Muscle of leg (tissue), 11 donors: ENCODE data around the gene BOLA2B. TPM values are rescaled to one million over a fixed set of nuclear protein-coding genes. Genes with fewer than 3 reads are reported as not detected.
A peak's percentile ranks its signal among the peaks of the same experiment; 100 is the strongest.
"Not testable (repeated sequence)": the region's sequence is repeated elsewhere in the genome, so short reads cannot be mapped to it uniquely, and the experiment has no call there.

Experiments
- DNase-seq: peaks from one replicate; pipeline ENCODE4 v3.0.0; 2013
- H3K27ac ChIP-seq: one replicate; pipeline ENCODE4 v1.5.1; 2013; ENCODE audit warnings: mild to moderate bottlenecking, low read length, control low read depth
- H3K27me3 ChIP-seq: one replicate; pipeline ENCODE4 v1.6.1; 2013; ENCODE audit warnings: low read length; ENCODE audit not compliant: control insufficient read depth, insufficient read depth
- H3K36me3 ChIP-seq: one replicate; pipeline ENCODE4 v1.6.1; 2013; ENCODE audit warnings: low read length; ENCODE audit not compliant: control insufficient read depth, insufficient read depth
- H3K4me1 ChIP-seq: one replicate; pipeline ENCODE4 v1.6.1; 2013; ENCODE audit warnings: low read length; ENCODE audit not compliant: control insufficient read depth, insufficient read depth
- H3K4me3 ChIP-seq: one replicate; pipeline ENCODE4 v1.5.1; 2013; ENCODE audit warnings: low read length, control low read depth
- H3K9me3 ChIP-seq: replicated peaks from 2 replicates; pipeline ENCODE4 v1.6.1; 2013; ENCODE audit warnings: low read depth, low read length; ENCODE audit not compliant: control insufficient read depth
- WGBS: methylation state at CpG from one replicate; pipeline ENCODE4 v1.1.5; 2013; ENCODE audit warnings: missing lambda C conversion rate; ENCODE audit not compliant: insufficient coverage; 5-methylcytosine and 5-hydroxymethylcytosine counted together
- polyA plus RNA-seq, 8 donors: library from polyadenylated mRNA; unstranded; fragments of 120-200 nt; gene quantifications; one replicate each; pipeline versions ENCODE4 v1.2.1 to v1.2.3, GENCODE V29; 2013; ENCODE audit warnings: inconsistent platforms in 1 of 8, low replicate concordance in 1 of 8; ENCODE audit not compliant: insufficient read length in 8 of 8, insufficient read depth in 1 of 8
- total RNA-seq: library from RNA; stranded (reverse); fragments of 120-200 nt; gene quantifications from one replicate; pipeline ENCODE4 v1.2.4, GENCODE V29; 2013

Gene BOLA2B
- total and polyA plus RNA-seq, 9 donors = 24.0 to 81.7 (median 30.7) TPM

DNA sequence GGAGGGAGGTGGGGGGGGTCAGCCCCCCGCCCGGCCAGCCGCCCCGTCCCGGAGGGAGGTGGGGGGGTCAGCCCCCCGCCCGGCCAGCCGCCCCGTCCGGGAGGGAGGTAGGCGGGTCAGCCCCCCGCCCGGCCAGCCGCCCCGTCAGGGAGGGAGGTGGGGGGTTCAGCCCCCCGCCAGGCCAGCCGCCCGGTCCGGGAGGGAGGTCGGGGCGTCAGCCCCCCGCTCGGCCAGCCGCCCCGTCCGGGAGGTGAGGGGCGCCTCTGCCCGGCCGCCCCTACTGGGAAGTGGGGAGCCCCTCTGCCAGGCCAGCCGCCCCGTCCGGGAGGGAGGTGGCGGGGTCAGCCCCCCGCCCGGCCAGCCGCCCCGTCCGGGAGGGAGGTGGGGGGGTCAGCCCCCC lies 24.1 kb downstream of the BOLA2B start:
- not testable (repeated sequence) for H3K4me3 ChIP-seq, H3K4me1 ChIP-seq, H3K36me3 ChIP-seq, DNase-seq, H3K9me3 ChIP-seq, H3K27ac ChIP-seq, H3K27me3 ChIP-seq
- WGBS = 90% methylated on average over 15 of the region's 38 CpGs

DNA sequence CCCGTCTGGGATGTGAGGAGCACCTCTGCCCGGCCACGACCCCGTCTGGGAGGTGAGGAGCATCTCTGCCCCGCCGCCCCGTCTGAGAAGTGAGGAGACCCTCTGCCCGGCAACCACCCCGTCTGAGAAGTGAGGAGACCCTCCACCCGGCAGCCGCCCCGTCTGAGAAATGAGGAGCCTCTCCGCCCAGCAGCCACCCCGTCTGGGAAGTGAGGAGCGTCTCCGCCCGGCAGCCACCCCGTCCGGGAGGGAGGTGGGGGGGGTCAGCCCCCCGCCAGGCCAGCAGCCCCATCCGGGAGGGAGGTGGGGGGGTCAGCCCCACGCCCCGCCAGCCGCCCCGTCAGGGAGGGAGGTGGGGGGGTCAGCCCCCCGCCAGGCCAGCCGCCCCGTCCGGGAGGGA lies 24.7 kb downstream of the BOLA2B start:
- not testable (repeated sequence) for H3K27ac ChIP-seq, H3K9me3 ChIP-seq, H3K4me3 ChIP-seq, H3K4me1 ChIP-seq, DNase-seq, H3K36me3 ChIP-seq, H3K27me3 ChIP-seq
- WGBS = no CpG with 5 or more reads among the region's 29 CpGs

- Histone ChIP-seq H3K4me1 (no peaks in the 10 kb centered on the region), H3K9me3 (no peaks in the 10 kb centered on the region), H3K36me3 (no peaks in the 10 kb centered on the region), H3K27ac (no peak overlapping the region), H3K4me3 (no peak overlapping the region), H3K27me3 (no peaks in the 10 kb centered on the region)
- DNase-seq = peak; percentile 68
- 100% methylated on average over 1 of the region's 11 CpGs for WGBS
These were observed 27.1 kb downstream of the BOLA2B start for GRCh38 chr16:30166202-30166902.

- H3K4me1 ChIP-seq = no peaks in the 10 kb centered on the region
- no peak for DNase-seq
- no peaks in the 10 kb centered on the region for H3K27me3 ChIP-seq
- WGBS = 50% methylated on average over 1 of the region's 3 CpGs
- H3K4me3 ChIP-seq = no peak overlapping the region
- H3K9me3 ChIP-seq = no peaks in the 10 kb centered on the region
- no peak overlapping the region for H3K27ac ChIP-seq
- no peaks in the 10 kb centered on the region for H3K36me3 ChIP-seq
These were observed 29.9 kb downstream of the BOLA2B start for GRCh38 chr16:30163538-30163937.

DNA sequence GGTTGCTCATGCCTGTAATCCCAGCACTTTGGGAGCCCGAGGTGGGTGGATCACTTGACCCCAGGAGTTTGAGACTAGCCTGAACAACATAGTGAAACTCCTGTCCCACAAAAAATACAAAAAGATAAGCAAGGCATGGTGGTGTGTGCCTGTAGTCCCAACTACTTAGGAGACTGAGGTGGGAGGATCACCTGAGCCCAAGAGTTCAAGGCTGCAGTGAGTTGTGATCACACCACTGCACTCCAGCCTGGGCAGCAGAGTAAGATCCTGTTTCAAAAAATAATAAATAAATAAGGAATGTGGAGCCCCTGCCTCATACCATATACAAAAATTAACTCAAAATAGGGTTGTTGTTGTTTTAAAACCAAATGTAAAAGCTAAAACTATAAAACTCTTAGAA lies 36.3 kb downstream of the BOLA2B start:
- no peak for DNase-seq
- H3K4me3 ChIP-seq = no peak overlapping the region
- no peaks in the 10 kb centered on the region for H3K9me3 ChIP-seq
- no CpG with 5 or more reads among the region's 1 CpG for WGBS
- no peaks in the 10 kb centered on the region for H3K27me3 ChIP-seq
- no peak overlapping the region for H3K27ac ChIP-seq
- no peaks in the 10 kb centered on the region for H3K4me1 ChIP-seq
- no peaks in the 10 kb centered on the region for H3K36me3 ChIP-seq

DNA sequence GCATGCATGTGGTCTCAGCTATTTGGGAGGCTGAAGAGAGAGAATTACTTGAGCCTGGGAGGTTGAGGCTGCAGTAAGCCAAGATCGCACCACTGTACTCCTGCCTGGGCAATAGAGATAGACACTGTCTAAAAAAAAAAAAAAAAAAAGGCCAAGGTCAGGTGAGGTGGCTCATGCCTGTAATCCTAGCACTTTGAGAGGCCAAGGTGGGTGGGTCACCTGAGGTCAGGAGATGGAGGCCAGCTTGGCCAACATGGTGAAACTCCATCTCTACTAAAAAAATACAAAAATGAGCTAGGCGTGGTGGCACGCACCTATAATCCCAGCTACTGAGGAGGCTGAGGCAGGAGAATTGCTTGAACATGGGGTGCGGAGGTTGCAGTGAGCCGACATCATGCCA lies 38.3 kb downstream of the BOLA2B start:
- H3K9me3 ChIP-seq = no peaks in the 10 kb centered on the region
- no peak overlapping the region for H3K27ac ChIP-seq
- H3K36me3 ChIP-seq = no peaks in the 10 kb centered on the region
- 100% methylated on average over 1 of the region's 5 CpGs for whole genome bisulfite sequencing
- H3K4me1 ChIP-seq = no peaks in the 10 kb centered on the region
- no peaks in the 10 kb centered on the region for H3K27me3 ChIP-seq
- no peak overlapping the region for H3K4me3 ChIP-seq
- no peak for DNase-seq

DNA sequence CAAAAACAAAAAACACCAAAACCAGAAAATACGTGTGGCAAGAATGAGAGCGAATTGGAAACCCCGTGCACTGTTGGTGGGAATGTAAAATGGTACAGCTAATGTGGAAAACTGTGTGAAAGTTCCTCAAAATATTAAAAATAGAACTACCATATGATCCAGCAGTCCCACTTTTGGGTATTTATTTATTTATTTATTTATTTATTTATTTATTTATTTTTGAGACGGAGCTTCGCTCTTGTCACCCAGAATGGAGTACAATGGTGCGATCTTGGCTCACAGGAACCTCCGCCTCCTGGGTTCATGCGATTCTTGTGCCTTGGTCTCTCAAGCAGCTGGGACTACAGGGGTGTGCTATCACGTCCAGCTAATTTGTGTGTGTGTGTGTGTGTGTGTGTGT lies 40.9 kb downstream of the BOLA2B start:
- WGBS = 93% methylated on average over 3 of the region's 9 CpGs
- H3K4me3 ChIP-seq = no peak overlapping the region

DNA sequence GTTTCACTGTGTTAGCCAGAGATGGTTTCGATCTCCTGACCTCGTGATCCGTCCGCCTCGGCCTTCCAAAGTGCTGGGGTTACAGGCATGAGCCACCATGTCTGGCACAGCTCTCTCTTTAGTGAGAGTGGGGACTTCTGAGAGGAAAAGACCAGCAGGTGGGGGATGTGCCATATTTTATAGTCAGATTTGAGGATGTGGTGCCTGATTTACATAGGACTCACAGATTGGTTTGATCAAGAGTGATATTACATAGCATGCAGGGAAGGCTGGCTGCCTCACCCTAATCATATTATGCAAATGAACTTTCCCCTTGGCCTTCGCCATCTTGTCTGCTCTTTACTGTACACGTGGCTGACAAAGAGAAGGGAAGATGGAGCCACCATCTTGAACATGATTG lies 42.4 kb downstream of the BOLA2B start:
- Histone ChIP-seq H3K36me3 (no peaks in the 10 kb centered on the region), H3K27me3 (no peaks in the 10 kb centered on the region), H3K4me1 (no peaks in the 10 kb centered on the region), H3K27ac (no peak overlapping the region), H3K9me3 (peaks cover 5% of the 10 kb centered on the region), H3K4me3 (no peak overlapping the region)
- DNase-seq = no peak
- 78% methylated on average over 6 of the region's 7 CpGs for WGBS

More for the DNA sequence above, 40.9 kb downstream of the BOLA2B start:
- Histone ChIP-seq H3K36me3 (no peaks in the 10 kb centered on the region), H3K9me3 (peaks cover 5% of the 10 kb centered on the region), H3K27me3 (no peaks in the 10 kb centered on the region), H3K27ac (no peak overlapping the region), H3K4me1 (no peaks in the 10 kb centered on the region)
- no peak for DNase-seq

DNA sequence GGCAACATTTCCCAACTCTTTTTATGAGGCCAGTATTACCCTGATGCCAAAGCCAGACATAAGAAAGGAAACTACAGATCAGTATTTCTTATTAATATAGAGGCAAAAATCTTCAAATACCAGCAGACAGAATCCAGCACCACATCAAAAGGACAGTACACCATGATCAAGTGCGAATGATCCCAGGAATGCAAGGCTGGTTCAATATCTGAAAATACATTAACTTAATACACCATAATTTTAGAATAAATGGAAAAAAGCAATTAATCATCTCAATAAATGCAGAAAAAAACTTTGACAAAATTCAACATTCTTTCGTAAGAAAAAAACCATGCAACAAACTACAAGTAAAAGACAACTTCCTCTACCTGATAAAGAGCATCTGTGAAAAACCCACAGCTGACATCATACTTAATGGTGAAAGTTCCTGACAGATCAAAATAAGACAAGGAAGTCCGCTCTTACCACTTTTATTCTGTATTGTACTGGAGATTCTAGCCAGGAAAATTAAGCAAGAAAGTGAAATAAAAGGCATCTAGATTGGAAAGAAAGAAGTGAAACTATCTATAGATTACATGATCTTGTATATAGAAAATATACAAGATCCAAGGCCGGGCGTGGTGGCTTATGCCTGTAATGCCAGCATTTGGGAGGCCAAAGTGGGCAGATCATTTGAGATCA lies 44.1 kb downstream of the BOLA2B start:
- Histone ChIP-seq H3K27me3 (no peaks in the 10 kb centered on the region), H3K9me3 (peaks cover 5% of the 10 kb centered on the region), H3K4me3 (no peak overlapping the region), H3K36me3 (no peaks in the 10 kb centered on the region), H3K4me1 (no peaks in the 10 kb centered on the region), H3K27ac (no peak overlapping the region)
- no CpG with 5 or more reads among the region's 5 CpGs for WGBS
- DNase-seq = peak; percentile 7

DNA sequence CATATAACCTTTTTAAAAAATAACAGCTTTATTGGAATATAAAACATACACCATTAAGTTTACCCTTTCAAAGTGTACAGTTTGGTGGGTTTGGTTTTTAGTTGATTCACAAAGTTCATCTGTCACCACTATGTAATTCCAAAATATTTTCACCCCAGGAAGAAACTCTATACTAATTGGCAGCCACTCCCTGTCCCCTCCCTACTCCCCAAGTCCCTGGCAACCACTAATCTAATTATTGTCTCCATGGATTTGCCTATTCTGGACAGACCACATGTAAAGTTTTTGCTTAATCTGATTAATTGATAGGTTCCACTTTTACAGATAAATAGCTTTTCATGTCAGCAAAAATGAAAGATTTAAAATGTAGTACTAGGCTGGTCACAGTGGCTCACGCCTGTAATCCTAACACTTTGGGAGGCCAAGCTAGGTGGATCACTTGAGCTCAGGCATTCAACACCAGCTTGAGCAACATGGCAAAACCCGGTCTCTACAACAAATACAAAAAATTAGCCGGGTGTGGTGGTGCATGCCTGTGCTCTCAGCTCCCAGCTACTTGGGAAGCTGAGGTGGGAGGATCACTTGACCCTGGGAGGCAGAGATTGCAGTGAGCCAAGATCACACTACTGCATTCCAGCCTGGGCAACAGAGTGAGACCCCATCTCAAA lies 45.5 kb downstream of the BOLA2B start:
- H3K36me3 ChIP-seq = no peaks in the 10 kb centered on the region
- H3K27ac ChIP-seq = no peak overlapping the region
- no peaks in the 10 kb centered on the region for H3K27me3 ChIP-seq
- H3K4me1 ChIP-seq = no peaks in the 10 kb centered on the region
- DNase-seq = no peak
- no peak overlapping the region for H3K4me3 ChIP-seq
- peaks cover 5% of the 10 kb centered on the region for H3K9me3 ChIP-seq
- no CpG with 5 or more reads among the region's 3 CpGs for WGBS
